Activated CD4-positive, alpha-beta T cell treated with anti-CD3 and anti-CD28 coated beads for 1 hour (primary cell): ENCODE measurements around the gene TMEM212.
"Not testable (repeated sequence)": the region's sequence is repeated elsewhere in the genome, so short reads cannot be mapped to it uniquely, and the experiment has no call there.

Experiments
- DNase-seq: peaks from one replicate; pipeline ENCODE4 v3.0.0-alpha.2; 2020

Gene TMEM212

GRCh38 chr3:171813278-171813896, 29.8 kb upstream of the TMEM212 start:
- no peak for DNase-seq

GRCh38 chr3:171813897-171814460, 29.2 kb upstream of the TMEM212 start:
- no peak for DNase-seq

GRCh38 chr3:171814662-171815061, 28.5 kb upstream of the TMEM212 start:
- not testable (repeated sequence) for DNase-seq

- no peak for DNase-seq
These were observed 27.1 kb upstream of the TMEM212 start for GRCh38 chr3:171815973-171816595.

GRCh38 chr3:171817074-171817800, 25.9 kb upstream of the TMEM212 start:
- DNase-seq: no peak

- DNase-seq: no peak
These were observed 22.1 kb upstream of the TMEM212 start for GRCh38 chr3:171821044-171821443.

- DNase-seq: no peak
These were observed 21.3 kb upstream of the TMEM212 start for GRCh38 chr3:171821778-171822358.

- no peak for DNase-seq
These were observed 20.6 kb upstream of the TMEM212 start for GRCh38 chr3:171822431-171823106.

- DNase-seq: no peak
These were observed 19.0 kb upstream of the TMEM212 start for GRCh38 chr3:171824116-171824515.

GRCh38 chr3:171824824-171825221, 18.3 kb upstream of the TMEM212 start:
- no peak for DNase-seq

GRCh38 chr3:171825222-171825828, 17.8 kb upstream of the TMEM212 start:
- no peak for DNase-seq

GRCh38 chr3:171827385-171827784, 15.8 kb upstream of the TMEM212 start:
- no peak for DNase-seq

GRCh38 chr3:171827836-171828458, 15.2 kb upstream of the TMEM212 start:
- DNase-seq: no peak

- no peak for DNase-seq
These were observed 14.0 kb upstream of the TMEM212 start for GRCh38 chr3:171828902-171829770.

GRCh38 chr3:171829841-171830517, 13.2 kb upstream of the TMEM212 start:
- DNase-seq: no peak

- no peak for DNase-seq
These were observed 12.7 kb upstream of the TMEM212 start for GRCh38 chr3:171830518-171830875.

GRCh38 chr3:171831936-171832335, 11.2 kb upstream of the TMEM212 start:
- no peak for DNase-seq

- no peak for DNase-seq
These were observed 10.2 kb upstream of the TMEM212 start for GRCh38 chr3:171832989-171833388.

GRCh38 chr3:171833789-171834460, 9.2 kb upstream of the TMEM212 start:
- no peak for DNase-seq

GRCh38 chr3:171834461-171834801, 8.7 kb upstream of the TMEM212 start:
- DNase-seq: no peak
